ENCODE results near the gene FADD.
"Not testable (repeated sequence)": the region's sequence is repeated elsewhere in the genome, so short reads cannot be mapped to it uniquely, and the experiment has no call there.

The FADD gene

GRCh38 chr11:70206226-70206981 is 3.3 kb downstream of the FADD start:
- no peak overlapping the region for H3K9ac ChIP-seq (ENCODE audit: low read depth, low read length)
- peaks cover 35% of the 10 kb centered on the region for H3K4me1 ChIP-seq (ENCODE audit: insufficient read depth, low read length)
- H3K9me3 ChIP-seq (ENCODE audit: control insufficient read depth, insufficient read depth, low read length): no peaks in the 10 kb centered on the region
- H3K36me3 ChIP-seq (ENCODE audit: insufficient read depth, low read length): peaks cover 20% of the 10 kb centered on the region

- Histone ChIP-seq H3K4me1 (ENCODE audit: insufficient read depth, low read length) (peaks cover 35% of the 10 kb centered on the region), H3K9ac (ENCODE audit: low read depth, low read length) (no peak overlapping the region), H3K9me3 (ENCODE audit: control insufficient read depth, insufficient read depth, low read length) (no peaks in the 10 kb centered on the region), H3K36me3 (ENCODE audit: insufficient read depth, low read length) (peaks cover 20% of the 10 kb centered on the region)
These were observed 3.9 kb downstream of the FADD start for GRCh38 chr11:70206982-70207376.

- Histone ChIP-seq H3K9me3 (ENCODE audit: control insufficient read depth, insufficient read depth, low read length) (no peaks in the 10 kb centered on the region), H3K9ac (ENCODE audit: low read depth, low read length) (no peak overlapping the region), H3K36me3 (ENCODE audit: insufficient read depth, low read length) (peaks cover 20% of the 10 kb centered on the region), H3K4me1 (ENCODE audit: insufficient read depth, low read length) (peaks cover 38% of the 10 kb centered on the region)
These were observed 4.5 kb downstream of the FADD start for GRCh38 chr11:70207531-70208131.

GRCh38 chr11:70209391-70209912 is 6.4 kb downstream of the FADD start:
- H3K9me3 ChIP-seq (ENCODE audit: control insufficient read depth, insufficient read depth, low read length): no peaks in the 10 kb centered on the region
- no peak overlapping the region for H3K9ac ChIP-seq (ENCODE audit: low read depth, low read length)
- peaks cover 42% of the 10 kb centered on the region for H3K4me1 ChIP-seq (ENCODE audit: insufficient read depth, low read length)
- peaks cover 20% of the 10 kb centered on the region for H3K36me3 ChIP-seq (ENCODE audit: insufficient read depth, low read length)

DNA sequence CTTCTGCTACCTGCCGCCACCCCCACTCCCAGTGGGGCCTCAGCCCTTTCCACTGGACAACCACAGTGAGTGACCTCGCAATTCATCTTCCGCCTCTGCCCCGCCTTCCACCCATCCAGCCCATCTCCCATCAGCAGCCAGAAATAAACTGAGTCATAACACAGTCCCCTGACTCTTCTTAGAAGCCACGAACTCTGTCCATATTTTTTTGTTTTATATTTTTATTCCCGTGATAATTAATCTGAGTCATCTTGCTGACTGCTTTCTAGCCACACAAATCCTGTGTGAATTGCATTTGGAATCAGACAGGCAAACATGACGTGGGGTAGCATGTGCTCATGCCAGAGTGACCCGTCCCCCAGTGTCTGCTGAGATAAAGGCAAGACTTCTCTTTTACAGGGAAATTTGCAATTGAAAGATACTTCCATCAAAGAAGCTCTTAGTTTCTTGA is 7.0 kb downstream of the FADD start:
- Histone ChIP-seq H3K36me3 (ENCODE audit: insufficient read depth, low read length) (peaks cover 16% of the 10 kb centered on the region), H3K4me1 (ENCODE audit: insufficient read depth, low read length) (peaks cover 40% of the 10 kb centered on the region), H3K9me3 (ENCODE audit: control insufficient read depth, insufficient read depth, low read length) (no peaks in the 10 kb centered on the region), H3K9ac (ENCODE audit: low read depth, low read length) (no peak overlapping the region)

GRCh38 chr11:70210530-70210929 is 7.4 kb downstream of the FADD start:
- peaks cover 13% of the 10 kb centered on the region for H3K36me3 ChIP-seq (ENCODE audit: insufficient read depth, low read length)
- H3K4me1 ChIP-seq (ENCODE audit: insufficient read depth, low read length): peaks cover 36% of the 10 kb centered on the region
- no peaks in the 10 kb centered on the region for H3K9me3 ChIP-seq (ENCODE audit: control insufficient read depth, insufficient read depth, low read length)
- no peak overlapping the region for H3K9ac ChIP-seq (ENCODE audit: low read depth, low read length)

DNA sequence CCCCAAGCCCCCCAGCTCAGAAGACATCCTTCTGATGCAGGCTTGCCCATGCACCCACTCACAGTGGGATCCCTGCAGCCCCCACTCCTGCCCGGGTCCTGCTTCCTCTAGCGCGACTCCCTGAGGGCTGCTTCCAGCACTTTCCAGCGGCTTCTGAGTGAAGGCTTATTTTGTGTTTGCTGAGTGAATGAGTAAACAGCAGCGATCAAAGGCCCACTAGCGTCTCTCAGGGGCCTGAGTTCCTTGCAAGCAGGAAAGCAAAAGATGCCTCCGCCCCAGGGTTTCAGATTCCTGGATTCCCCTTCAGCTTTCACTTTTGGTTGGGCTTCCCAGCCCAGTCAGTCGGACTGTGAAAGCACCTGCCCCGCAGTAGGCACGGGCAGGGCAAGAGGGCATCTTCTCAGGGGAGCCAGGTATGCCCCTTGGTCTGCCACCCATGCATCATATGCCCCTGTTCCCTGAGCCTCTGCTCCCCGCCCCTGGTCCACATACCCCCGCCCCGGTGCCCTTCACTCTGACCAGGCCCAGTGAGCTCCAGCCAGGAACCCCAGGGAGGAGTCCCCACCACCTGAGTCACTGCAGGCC is 9.2 kb downstream of the FADD start:
- H3K36me3 ChIP-seq (ENCODE audit: insufficient read depth, low read length): peaks cover 9% of the 10 kb centered on the region
- no peak overlapping the region for H3K9ac ChIP-seq (ENCODE audit: low read depth, low read length)
- no peaks in the 10 kb centered on the region for H3K9me3 ChIP-seq (ENCODE audit: control insufficient read depth, insufficient read depth, low read length)
- peaks cover 34% of the 10 kb centered on the region for H3K4me1 ChIP-seq (ENCODE audit: insufficient read depth, low read length)

DNA sequence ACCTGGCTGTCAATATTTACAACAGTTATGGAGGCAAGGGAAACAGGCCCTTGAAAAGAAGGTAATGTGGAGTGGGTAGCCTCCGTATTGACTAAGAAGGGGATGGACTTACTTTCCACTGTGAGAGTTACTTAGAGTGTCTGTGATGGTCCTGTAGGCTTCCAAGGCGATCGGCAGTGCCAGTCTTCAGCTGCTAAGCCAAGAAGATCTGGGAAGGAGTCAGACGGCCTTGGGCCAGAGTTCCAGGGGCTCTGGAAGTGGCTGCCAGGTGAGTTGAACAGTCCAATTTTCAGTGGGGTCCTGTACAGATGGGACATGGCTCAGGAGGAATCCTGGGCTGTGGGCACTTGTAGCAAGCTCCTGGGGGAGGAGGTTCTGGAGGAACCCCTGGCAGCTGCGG is 14.3 kb downstream of the FADD start:
- not testable (repeated sequence) for H3K36me3 ChIP-seq (ENCODE audit: insufficient read depth, low read length); H3K9me3 ChIP-seq (ENCODE audit: control insufficient read depth, insufficient read depth, low read length); H3K9ac ChIP-seq (ENCODE audit: low read depth, low read length)
- H3K4me1 ChIP-seq (ENCODE audit: insufficient read depth, low read length): peaks cover 13% of the 10 kb centered on the region

DNA sequence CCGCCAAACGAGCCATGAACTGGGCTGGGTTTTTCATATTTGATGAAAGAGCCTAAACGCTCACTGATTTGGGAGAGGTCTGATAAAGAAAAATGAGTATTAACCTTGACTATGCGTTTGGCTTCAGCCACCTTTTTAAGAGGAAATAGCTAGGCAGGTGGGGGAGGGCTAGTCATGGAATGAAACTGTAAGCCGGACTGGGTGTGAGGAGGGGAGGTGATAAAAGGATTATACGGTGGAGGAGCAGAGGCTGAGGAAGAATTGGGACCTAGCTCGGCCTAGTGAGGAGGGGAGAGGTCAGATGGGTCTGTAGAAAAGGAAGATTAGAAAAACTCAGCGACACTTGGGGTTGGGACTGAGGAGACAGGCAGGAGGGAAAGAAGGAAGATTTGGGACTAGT is 15.0 kb downstream of the FADD start:
- not testable (repeated sequence) for H3K9me3 ChIP-seq (ENCODE audit: control insufficient read depth, insufficient read depth, low read length); H3K4me1 ChIP-seq (ENCODE audit: insufficient read depth, low read length); H3K9ac ChIP-seq (ENCODE audit: low read depth, low read length); H3K36me3 ChIP-seq (ENCODE audit: insufficient read depth, low read length)

DNA sequence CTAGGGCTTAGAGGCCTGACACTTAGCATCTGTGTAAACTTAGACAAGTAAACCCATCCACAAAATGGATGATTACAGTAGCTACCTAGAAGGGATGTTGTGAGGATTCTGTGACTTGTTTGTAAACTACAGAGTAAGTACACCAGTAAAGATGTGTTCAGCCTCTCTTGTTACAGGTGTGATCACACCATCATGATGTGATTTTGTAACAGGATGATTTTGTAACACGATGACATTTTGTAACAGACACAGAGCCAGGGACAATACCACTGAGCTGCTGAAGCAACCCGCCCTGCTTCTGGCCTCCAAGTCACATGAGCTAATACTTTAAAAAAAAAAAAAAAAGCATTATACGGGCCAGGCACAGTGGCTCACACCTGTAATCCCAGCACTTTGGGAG is 17.0 kb downstream of the FADD start:
- H3K4me1 ChIP-seq (ENCODE audit: insufficient read depth, low read length): peaks cover 3% of the 10 kb centered on the region; the same call in 1 of the 2 replicates
- no peaks in the 10 kb centered on the region; the same call in 1 of the 2 replicates for H3K9me3 ChIP-seq (ENCODE audit: control insufficient read depth, insufficient read depth, low read length)
- H3K9ac ChIP-seq (ENCODE audit: low read depth, low read length): no peak overlapping the region

DNA sequence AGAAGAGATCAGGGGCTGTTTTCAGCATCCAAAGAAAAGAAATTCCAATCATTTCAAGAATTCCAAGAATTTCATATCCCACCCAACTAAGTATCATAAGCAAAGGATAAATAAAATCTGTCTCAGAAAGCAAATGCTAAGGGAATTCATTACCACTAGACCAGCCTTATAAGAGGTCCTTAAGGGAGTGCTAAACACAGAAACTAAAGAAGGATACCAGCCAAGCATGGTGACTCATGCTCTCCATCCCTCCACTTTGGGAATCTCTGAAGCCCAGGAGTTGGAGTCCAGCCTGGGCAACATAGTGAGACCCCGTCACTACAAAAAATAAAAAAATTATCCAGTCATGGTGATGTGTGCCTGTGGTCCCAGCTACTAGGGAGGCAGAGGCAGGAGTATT is 17.8 kb downstream of the FADD start:
- Histone ChIP-seq H3K9ac (ENCODE audit: low read depth, low read length) (no peak overlapping the region), H3K4me1 (ENCODE audit: insufficient read depth, low read length) (no peaks in the 10 kb centered on the region; the same call in 1 of the 2 replicates), H3K36me3 (ENCODE audit: insufficient read depth, low read length) (no peaks in the 10 kb centered on the region), H3K9me3 (ENCODE audit: control insufficient read depth, insufficient read depth, low read length) (no peaks in the 10 kb centered on the region; the same call in 1 of the 2 replicates)

More for the DNA sequence above, 17.0 kb downstream of the FADD start:
- no peaks in the 10 kb centered on the region for H3K36me3 ChIP-seq (ENCODE audit: insufficient read depth, low read length)

DNA sequence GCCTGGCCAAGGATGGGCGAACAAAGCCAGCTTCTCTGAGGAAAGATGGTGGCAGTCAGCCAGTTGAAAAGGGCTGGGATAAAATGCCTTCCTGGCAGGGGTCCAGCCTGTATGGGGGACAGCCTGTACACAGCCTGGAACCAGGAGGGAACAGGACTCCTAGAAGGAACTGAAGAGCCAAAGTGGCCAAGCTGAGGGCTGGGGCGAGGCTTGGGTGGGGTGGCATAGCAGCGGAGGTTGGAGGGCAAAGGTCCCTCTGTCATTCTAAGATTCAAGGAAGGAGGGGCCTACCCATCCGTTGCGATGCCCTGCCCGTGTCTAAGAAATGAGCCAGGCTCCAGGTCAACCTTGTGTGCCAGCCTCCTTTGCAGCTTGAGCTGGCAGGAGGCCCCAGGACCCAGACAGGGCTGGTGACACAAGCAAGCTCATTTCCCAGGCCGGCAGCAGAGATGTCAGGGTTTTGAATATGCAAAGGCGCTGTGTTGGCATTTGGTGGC is 22.6 kb downstream of the FADD start:
- Histone ChIP-seq H3K9me3 (ENCODE audit: control insufficient read depth, insufficient read depth, low read length) (no peaks in the 10 kb centered on the region), H3K4me1 (ENCODE audit: insufficient read depth, low read length) (peaks cover 7% of the 10 kb centered on the region; the same call in 1 of the 2 replicates), H3K36me3 (ENCODE audit: insufficient read depth, low read length) (no peaks in the 10 kb centered on the region), H3K9ac (ENCODE audit: low read depth, low read length) (no peak overlapping the region)

GRCh38 chr11:70226183-70226582 is 23.1 kb downstream of the FADD start:
- Histone ChIP-seq H3K4me1 (ENCODE audit: insufficient read depth, low read length) (peaks cover 7% of the 10 kb centered on the region; the same call in 1 of the 2 replicates), H3K9me3 (ENCODE audit: control insufficient read depth, insufficient read depth, low read length) (no peaks in the 10 kb centered on the region), H3K9ac (ENCODE audit: low read depth, low read length) (no peak overlapping the region), H3K36me3 (ENCODE audit: insufficient read depth, low read length) (no peaks in the 10 kb centered on the region)

- peaks cover 7% of the 10 kb centered on the region; the same call in 1 of the 2 replicates for H3K4me1 ChIP-seq (ENCODE audit: insufficient read depth, low read length)
- H3K36me3 ChIP-seq (ENCODE audit: insufficient read depth, low read length): no peaks in the 10 kb centered on the region
- H3K9ac ChIP-seq (ENCODE audit: low read depth, low read length): no peak overlapping the region
- no peaks in the 10 kb centered on the region for H3K9me3 ChIP-seq (ENCODE audit: control insufficient read depth, insufficient read depth, low read length)
These were observed 23.9 kb downstream of the FADD start for GRCh38 chr11:70226967-70227366.
